Liver (tissue), 9 donors: ENCODE data around the gene OR2H1. TPM values are rescaled to one million over a fixed set of nuclear protein-coding genes. Genes with fewer than 3 reads are reported as not detected.
A peak's percentile ranks its signal among the peaks of the same experiment; 100 is the strongest.

ENCODE experiments used
- DNase-seq: peaks from one replicate; pipeline ENCODE4 v3.0.0-alpha.2; 2017; ENCODE audit warnings: low spot score
- H3K27ac ChIP-seq, 2 donors: one replicate each; pipeline ENCODE4 v1.7.0; 2013; ENCODE audit warnings: inconsistent platforms in 2 of 2, low read length in 2 of 2, control low read depth in 1 of 2, low read depth in 1 of 2, mild to moderate bottlenecking in 1 of 2
- H3K27me3 ChIP-seq, 4 donors: one replicate each; pipeline versions ENCODE4 v1.6.1 to v1.7.0; 2013; ENCODE audit warnings: low read length in 3 of 4, inconsistent platforms in 1 of 4, mild to moderate bottlenecking in 1 of 4, moderate library complexity in 1 of 4; ENCODE audit not compliant: control insufficient read depth in 4 of 4, insufficient read depth in 4 of 4
- H3K36me3 ChIP-seq, 4 donors: one replicate each; pipeline versions ENCODE4 v1.6.1 to v1.7.0; 2013; ENCODE audit warnings: low read length in 3 of 4, mild to moderate bottlenecking in 3 of 4, low read depth in 1 of 4, moderate library complexity in 1 of 4; ENCODE audit not compliant: control insufficient read depth in 4 of 4, insufficient read depth in 3 of 4
- H3K4me1 ChIP-seq, 4 donors: one replicate each; pipeline versions ENCODE4 v1.6.1 to v1.7.0; 2013; ENCODE audit warnings: low read length in 3 of 4, mild to moderate bottlenecking in 3 of 4, moderate library complexity in 1 of 4; ENCODE audit not compliant: control insufficient read depth in 4 of 4, insufficient read depth in 4 of 4
- H3K4me3 ChIP-seq, 3 donors: one replicate each; pipeline versions ENCODE4 v1.6.1 to v1.7.0; 2013; ENCODE audit warnings: low read length in 3 of 3, control low read depth in 1 of 3, low read depth in 1 of 3, mild to moderate bottlenecking in 1 of 3
- H3K9ac ChIP-seq, 2 donors: one replicate each; pipeline ENCODE4 v1.7.0; 2013; ENCODE audit warnings: low read length in 2 of 2, mild to moderate bottlenecking in 2 of 2, moderate library complexity in 2 of 2, control low read depth in 1 of 2, low read depth in 1 of 2
- H3K9me3 ChIP-seq, 4 donors: one replicate each; pipeline versions ENCODE4 v1.6.1 to v1.7.0; 2013; ENCODE audit warnings: low read length in 3 of 4; ENCODE audit not compliant: control insufficient read depth in 4 of 4
- ATF3 ChIP-seq: IDR thresholded peaks from 2 replicates; pipeline ENCODE4 v1.6.1; 2016; ENCODE audit warnings: antibody characterized with exemption
- CTCF ChIP-seq: fragments of 150-350 bp; IDR thresholded peaks from 2 replicates; pipeline ENCODE4 v1.5.1; 2017; ENCODE audit warnings: improper control_type of control experiment, low read depth, low read length; ENCODE audit not compliant: missing input control
- EGR1 ChIP-seq, 2 donors: IDR thresholded peaks; 2 replicates each; pipeline ENCODE4 v1.6.1; 2016 to 2018; ENCODE audit warnings: antibody characterized with exemption in 2 of 2, low read depth in 2 of 2
- FOXA1 ChIP-seq: IDR thresholded peaks from 2 replicates; pipeline ENCODE4 v1.6.1; 2016; ENCODE audit warnings: antibody characterized with exemption
- HNF4A ChIP-seq, 2 donors: conservative IDR thresholded peaks; 2 replicates each; pipeline ENCODE4 v1.6.1; 2016; ENCODE audit warnings: antibody characterized with exemption in 2 of 2, mild to moderate bottlenecking in 2 of 2
- JUND ChIP-seq, 2 donors: IDR thresholded peaks; 2 replicates each; pipeline ENCODE4 v1.6.1; 2016; ENCODE audit warnings: antibody characterized with exemption in 2 of 2
- MAX ChIP-seq: IDR thresholded peaks from 2 replicates; pipeline ENCODE4 v1.6.1; 2016; ENCODE audit warnings: antibody characterized with exemption
- RAD21 ChIP-seq, 2 donors: IDR thresholded peaks; 2 replicates each; pipeline ENCODE4 v1.6.1; 2016; ENCODE audit warnings: antibody characterized with exemption in 2 of 2, mild to moderate bottlenecking in 2 of 2
- REST ChIP-seq: IDR thresholded peaks from 2 replicates; pipeline ENCODE4 v1.6.1; 2016; ENCODE audit warnings: antibody characterized with exemption, mild to moderate bottlenecking
- RXRA ChIP-seq, 2 donors: IDR thresholded peaks; 2 replicates each; pipeline ENCODE4 v1.6.1; 2017 to 2018; ENCODE audit warnings: antibody characterized with exemption in 2 of 2, mild to moderate bottlenecking in 1 of 2
- SP1 ChIP-seq: IDR thresholded peaks from 2 replicates; pipeline ENCODE4 v1.6.1; 2018; ENCODE audit warnings: antibody characterized with exemption, mild to moderate bottlenecking
- TAF1 ChIP-seq: conservative IDR thresholded peaks from 2 replicates; pipeline ENCODE4 v1.6.1; 2016; ENCODE audit warnings: antibody characterized with exemption, mild to moderate bottlenecking
- YY1 ChIP-seq: IDR thresholded peaks from 2 replicates; pipeline ENCODE4 v1.6.1; 2016; ENCODE audit warnings: antibody characterized with exemption, mild to moderate bottlenecking
- ZBTB33 ChIP-seq: IDR thresholded peaks from 2 replicates; pipeline ENCODE4 v1.6.1; 2016; ENCODE audit warnings: antibody characterized with exemption
- WGBS: extraction: QIAGEN DNeasy Blood & Tissue Kit; methylation state at CpG from one replicate; pipeline ENCODE4 v1.1.7; 2013; 5-methylcytosine and 5-hydroxymethylcytosine counted together
- polyA plus RNA-seq, 2 donors: library from polyadenylated mRNA; stranded (reverse) in 1 of 2; unstranded in 1 of 2; fragments of 200-250 nt in 1 of 2; fragments of >200 nt in 1 of 2; fragmentation: Nextera tagmentation in 1 of 2; extraction: Ambion mirVana in 1 of 2; gene quantifications; one replicate each; pipeline versions ENCODE4 v1.2.1 to v1.2.3, GENCODE V29; 2013 to 2015
- total RNA-seq, 2 donors: library from RNA; depleted of rRNA; stranded (reverse); fragments of >200 nt; gene quantifications; one replicate each; pipeline ENCODE4 v1.2.3, GENCODE V29; 2014
- donor health status: healthy.
- donor health status: healthy.
- donor health status: healthy.
- donor health status: healthy.
- donor health status: healthy.

OR2H1 gene
- total and polyA plus RNA-seq, 4 donors = not detected

DNA sequence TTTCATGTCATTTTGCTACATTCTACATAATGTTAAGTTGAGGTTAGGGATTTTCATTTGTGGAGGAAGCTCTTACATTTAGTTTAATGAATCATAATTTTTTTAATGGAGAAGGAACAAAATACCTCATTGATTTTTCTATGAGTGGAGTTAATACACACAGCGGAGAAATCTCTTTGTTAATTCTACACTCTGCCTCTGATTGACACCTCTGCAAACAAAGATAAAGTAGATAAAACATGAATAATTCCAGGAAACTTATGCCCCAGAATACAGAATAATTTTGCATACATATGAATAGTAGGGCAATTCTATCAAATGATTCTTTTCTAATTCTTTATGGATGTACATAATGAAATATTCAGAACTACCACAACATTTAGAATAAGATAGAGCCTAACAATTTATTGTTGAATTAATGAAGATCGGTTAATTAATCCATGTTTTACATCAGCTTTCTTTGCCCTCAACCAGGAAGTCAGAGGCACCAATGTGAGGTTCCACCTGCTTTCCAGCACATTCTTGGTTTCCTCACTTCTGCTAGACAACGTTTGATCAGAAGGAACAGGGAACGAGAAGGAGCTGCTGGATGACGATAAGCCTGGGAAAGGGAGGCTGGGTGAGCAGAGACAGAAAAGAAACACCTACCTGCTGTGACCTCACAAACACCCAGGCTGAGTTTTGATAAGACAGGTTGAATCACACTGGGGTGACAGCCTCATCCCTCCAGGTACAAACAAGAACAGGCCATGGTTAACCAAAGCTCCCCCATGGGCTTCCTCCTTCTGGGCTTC, 4.3 kb downstream of the OR2H1 start:
- no peak overlapping the region for H3K9ac ChIP-seq
- no peaks in the 10 kb centered on the region for H3K9me3 ChIP-seq
- no peak for DNase-seq
- TF ChIP-seq CTCF (no peak), JUND (IDR thresholded peaks at IDR 0.05) (no peak), TAF1 (no peak), FOXA1 (no peak), EGR1 (IDR thresholded peaks at IDR 0.05; ENCODE audit: low read depth in 2 of 2) (no peak), SP1 (no peak), ZBTB33 (no peak), HNF4A (conservative IDR thresholded peaks at IDR 0.05) (no peak), ATF3 (no peak), REST (no peak), MAX (no peak), RAD21 (IDR thresholded peaks at IDR 0.05) (no peak), YY1 (no peak), RXRA (IDR thresholded peaks at IDR 0.05) (no peak)
- WGBS = 64% methylated on average over 5 of the region's 5 CpGs
- H3K27ac ChIP-seq = no peak overlapping the region
- no peaks in the 10 kb centered on the region for H3K36me3 ChIP-seq
- peaks cover 0 to 3% (median 0%) of the 10 kb centered on the region in 4 donors for H3K27me3 ChIP-seq
- no peak overlapping the region for H3K4me3 ChIP-seq
- peaks cover 0 to 2% (median 0%) of the 10 kb centered on the region in 4 donors for H3K4me1 ChIP-seq

DNA sequence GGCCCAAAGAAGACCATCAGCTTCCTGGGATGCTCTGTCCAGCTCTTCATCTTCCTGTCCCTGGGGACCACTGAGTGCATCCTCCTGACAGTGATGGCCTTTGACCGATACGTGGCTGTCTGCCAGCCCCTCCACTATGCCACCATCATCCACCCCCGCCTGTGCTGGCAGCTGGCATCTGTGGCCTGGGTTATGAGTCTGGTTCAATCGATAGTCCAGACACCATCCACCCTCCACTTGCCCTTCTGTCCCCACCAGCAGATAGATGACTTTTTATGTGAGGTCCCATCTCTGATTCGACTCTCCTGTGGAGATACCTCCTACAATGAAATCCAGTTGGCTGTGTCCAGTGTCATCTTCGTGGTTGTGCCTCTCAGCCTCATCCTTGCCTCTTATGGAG, 5.1 kb downstream of the OR2H1 start:
- 67% methylated on average over 6 of the region's 6 CpGs for WGBS
- no peak for DNase-seq
- peaks cover 0 to 2% (median 0%) of the 10 kb centered on the region in 4 donors for H3K4me1 ChIP-seq
- no peak overlapping the region for H3K27ac ChIP-seq
- no peaks in the 10 kb centered on the region for H3K36me3 ChIP-seq
- H3K27me3 ChIP-seq = peaks cover 0 to 3% (median 0%) of the 10 kb centered on the region in 4 donors
- no peaks in the 10 kb centered on the region for H3K9me3 ChIP-seq
- H3K4me3 ChIP-seq = no peak overlapping the region
- no peak overlapping the region for H3K9ac ChIP-seq
- TF ChIP-seq ATF3 (no peak), HNF4A (conservative IDR thresholded peaks at IDR 0.05) (peak in 1 of 2 donors; percentile 58), RXRA (IDR thresholded peaks at IDR 0.05) (peak in 1 of 2 donors; percentile 31), EGR1 (IDR thresholded peaks at IDR 0.05; ENCODE audit: low read depth in 2 of 2) (peak in 1 of 2 donors; percentile 63)
